H1 (cell line): ENCODE results near the gene EPHA2. TPM values are rescaled to one million over a fixed set of nuclear protein-coding genes. Genes with fewer than 3 reads are reported as not detected.

ENCODE experiments used
- CTCF ChIA-PET: fragments of 300-600 bp; sonication (Branson Sonifier 250); formaldehyde crosslinking; loops from one replicate; lab custom pipeline; 2021; ENCODE audit not compliant: partially characterized antibody; lab: Charles Lee
- POLR2A ChIA-PET: fragments of 300-600 bp; sonication (Branson Sonifier 250); formaldehyde crosslinking; loops from one replicate; lab custom pipeline; 2021; ENCODE audit warnings: inconsistent platforms; ENCODE audit not compliant: partially characterized antibody; lab: Charles Lee
- DNase-seq, 2 experiments: peaks; one replicate each; pipeline versions ENCODE4 v3.0.0 to v3.0.0-alpha.2; 2010 to 2022; ENCODE audit warnings: low spot score in 2 of 2, low read depth in 1 of 2, mixed read lengths in 1 of 2
- FAIRE-seq: peaks from 2 replicates; lab custom pipeline; 2011; peaks lifted over from hg19 to GRCh38; lab: Jason Lieb, UNC
- H2AFZ ChIP-seq: 2 replicates; pipeline ENCODE4 v1.8.1; 2012; ENCODE audit warnings: low read length, inconsistent platforms
- H2AK5ac ChIP-seq: 2 replicates; pipeline ENCODE4 v1.6.1; 2013; ENCODE audit warnings: low read depth, low read length
- H2BK120ac ChIP-seq: replicated peaks from 2 replicates; pipeline ENCODE3; 2013; ENCODE audit warnings: low read depth, low read length, inconsistent platforms
- H2BK12ac ChIP-seq: 2 replicates; pipeline ENCODE4 v1.6.1; 2013; ENCODE audit warnings: low read depth, low read length
- H2BK15ac ChIP-seq: 2 replicates; pipeline ENCODE4 v1.6.1; 2013; ENCODE audit warnings: low read length
- H2BK20ac ChIP-seq: 2 replicates; pipeline ENCODE4 v1.6.1; 2013; ENCODE audit warnings: low read length
- H2BK5ac ChIP-seq: 2 replicates; pipeline ENCODE4 v1.6.1; 2013; ENCODE audit warnings: low read depth, low read length
- H3K14ac ChIP-seq: 2 replicates; pipeline ENCODE4 v1.6.1; 2013; ENCODE audit warnings: inconsistent platforms; ENCODE audit not compliant: insufficient read length
- H3K18ac ChIP-seq: 2 replicates; pipeline ENCODE4 v1.6.1; 2013; ENCODE audit warnings: low read length; ENCODE audit errors: extremely low read depth
- H3K23ac ChIP-seq: 2 replicates; pipeline ENCODE4 v1.6.1; 2013; ENCODE audit warnings: inconsistent platforms; ENCODE audit not compliant: insufficient read length
- H3K23me2 ChIP-seq: 2 replicates; pipeline ENCODE4 v1.6.1; 2013; ENCODE audit warnings: low read depth, low read length
- H3K27ac ChIP-seq: 2 replicates; pipeline ENCODE4 v1.6.1; 2011; ENCODE audit warnings: low read depth, low read length, inconsistent platforms
- H3K27me3 ChIP-seq, 4 experiments: replicated peaks in 1 of 4; 1 replicate in 1 of 4; 2 replicates in 3 of 4; pipeline versions ENCODE4 v1.6.1 to v1.8.1; 2011 to 2013; ENCODE audit warnings: low read length in 3 of 4, mild to moderate bottlenecking in 3 of 4, inconsistent platforms in 2 of 4, mixed read lengths in 2 of 4, moderate library complexity in 1 of 4; ENCODE audit not compliant: control insufficient read depth in 3 of 4, insufficient read depth in 3 of 4; ENCODE audit errors: extremely low read depth in 1 of 4
- H3K36me3 ChIP-seq, 4 experiments: 2 replicates each; pipeline versions ENCODE4 v1.6.1 to v1.8.1; 2011 to 2013; ENCODE audit warnings: mild to moderate bottlenecking in 4 of 4, low read length in 3 of 4, moderate library complexity in 2 of 4, control low read depth in 1 of 4, inconsistent platforms in 1 of 4; ENCODE audit not compliant: insufficient read depth in 4 of 4, control insufficient read depth in 2 of 4
- H3K4ac ChIP-seq: replicated peaks from 2 replicates; pipeline ENCODE3; 2013; ENCODE audit warnings: low read length, low read depth, mixed read lengths, inconsistent platforms; ENCODE audit not compliant: insufficient read length
- H3K4me1 ChIP-seq, 4 experiments: replicated peaks in 1 of 4; 1 replicate in 1 of 4; 2 replicates in 3 of 4; pipeline versions ENCODE4 v1.6.1 to v1.8.1; 2011 to 2013; ENCODE audit warnings: low read length in 3 of 4, inconsistent platforms in 2 of 4, mixed read lengths in 1 of 4; ENCODE audit not compliant: insufficient read depth in 4 of 4, control insufficient read depth in 3 of 4
- H3K4me2 ChIP-seq, 2 experiments: 2 replicates each; pipeline versions ENCODE4 v1.6.1 to v1.8.1; 2011 to 2013; ENCODE audit warnings: low read depth in 2 of 2, low read length in 2 of 2, control low read depth in 1 of 2, inconsistent platforms in 1 of 2, mild to moderate bottlenecking in 1 of 2; ENCODE audit not compliant: insufficient read depth in 1 of 2
- H3K4me3 ChIP-seq, 4 experiments: fragments of 200-600, 300-600 bp in 1 of 4; sonication (generic), shearing (Covaris generic), sonication (Bioruptor Twin) in 1 of 4; 2 replicates each; pipeline versions ENCODE4 v1.5.1 to v1.8.1; 2011 to 2016; ENCODE audit warnings: low read length in 4 of 4, low read depth in 3 of 4, control low read depth in 2 of 4, inconsistent platforms in 2 of 4, mild to moderate bottlenecking in 2 of 4, mixed read lengths in 1 of 4, moderate library complexity in 1 of 4; ENCODE audit not compliant: insufficient read depth in 2 of 4; ENCODE audit errors: extremely low read depth in 1 of 4
- H3K56ac ChIP-seq: replicated peaks from 2 replicates; pipeline ENCODE3; 2013; ENCODE audit warnings: low read depth, mild to moderate bottlenecking, mixed read lengths, low read length, inconsistent platforms; ENCODE audit not compliant: insufficient read length
- H3K79me1 ChIP-seq: 2 replicates; pipeline ENCODE4 v1.6.1; 2013; ENCODE audit warnings: low read depth, low read length, control low read depth
- H3K79me2 ChIP-seq, 2 experiments: 2 replicates each; pipeline versions ENCODE4 v1.6.1 to v1.8.1; 2012 to 2013; ENCODE audit warnings: low read length in 2 of 2, mild to moderate bottlenecking in 2 of 2, inconsistent platforms in 1 of 2; ENCODE audit not compliant: insufficient read depth in 2 of 2, control insufficient read depth in 1 of 2
- H3K9ac ChIP-seq, 4 experiments: replicated peaks in 1 of 4; 1 replicate in 1 of 4; 2 replicates in 3 of 4; pipeline versions ENCODE4 v1.6.1 to v1.8.1; 2011 to 2013; ENCODE audit warnings: low read depth in 3 of 4, low read length in 3 of 4, control low read depth in 2 of 4, mild to moderate bottlenecking in 2 of 4, moderate library complexity in 2 of 4, inconsistent platforms in 1 of 4; ENCODE audit errors: extremely low read depth in 1 of 4
- H3K9me3 ChIP-seq, 2 experiments: 2 replicates each; pipeline versions ENCODE4 v1.6.1 to v1.8.1; 2012 to 2013; ENCODE audit warnings: mild to moderate bottlenecking in 2 of 2, moderate library complexity in 2 of 2, control low read depth in 1 of 2, inconsistent platforms in 1 of 2, low read depth in 1 of 2, low read length in 1 of 2, mixed read lengths in 1 of 2; ENCODE audit not compliant: insufficient read depth in 2 of 2
- H4K20me1 ChIP-seq, 2 experiments: replicated peaks in 1 of 2; 2 replicates each; pipeline versions ENCODE3 to v1.8.1; 2011 to 2013; ENCODE audit warnings: inconsistent platforms in 2 of 2, low read length in 2 of 2, mild to moderate bottlenecking in 1 of 2; ENCODE audit not compliant: insufficient read depth in 2 of 2, control insufficient read depth in 1 of 2
- H4K5ac ChIP-seq: 2 replicates; pipeline ENCODE4 v1.6.1; 2013; ENCODE audit warnings: low read length, low read depth, mixed read lengths, inconsistent platforms; ENCODE audit not compliant: insufficient read length
- H4K8ac ChIP-seq: 2 replicates; pipeline ENCODE4 v1.8.0; 2013; ENCODE audit warnings: mild to moderate bottlenecking, moderate library complexity, low read length, inconsistent platforms; ENCODE audit not compliant: insufficient read depth; ENCODE audit errors: extremely low read depth
- H4K91ac ChIP-seq: replicated peaks from 2 replicates; pipeline ENCODE3; 2013; ENCODE audit warnings: low read length, mixed read lengths, inconsistent platforms; ENCODE audit not compliant: insufficient read length
- ASH2L ChIP-seq: fragments of 200-600, 300-600 bp; sonication (generic); IDR thresholded peaks from one replicate; pipeline ENCODE4 v1.7.1; 2017; ENCODE audit warnings: low read length
- KDM1A ChIP-seq: fragments of 200-600, 300-600 bp; sonication (generic); IDR thresholded peaks from 2 replicates; pipeline ENCODE4 v1.7.1; 2016; ENCODE audit warnings: mild to moderate bottlenecking, low read length, borderline replicate concordance
- WGBS, 2 experiments: shearing (Covaris generic) in 1 of 2; methylation state at CpG; one replicate each; pipeline versions ENCODE4 v1.1.6 to v1.1.7; 2013 to 2015; ENCODE audit warnings: low lambda C conversion rate in 2 of 2, mixed read lengths in 2 of 2, inconsistent platforms in 1 of 2, low coverage in 1 of 2, missing lambda C conversion rate in 1 of 2; ENCODE audit not compliant: insufficient replicate concordance in 2 of 2, insufficient coverage in 1 of 2, insufficient read length in 1 of 2; ENCODE audit errors: extremely low coverage in 1 of 2, missing lambda C conversion rate in 1 of 2; 5-methylcytosine and 5-hydroxymethylcytosine counted together
- polyA plus RNA-seq, 7 experiments: library from polyadenylated mRNA; depleted of rRNA in 3 of 7; stranded (reverse) in 5 of 7; unstranded in 2 of 7; fragments of >200 nt in 5 of 7; fragments of 200-250 nt in 2 of 7; gene quantifications; 1 replicate in 5 of 7; 2 replicates in 1 of 7; 4 replicates in 1 of 7; pipeline versions ENCODE4 v1.2.1 to v1.2.3, GENCODE V29; 2011 to 2013; ENCODE audit warnings: missing spikeins in 2 of 7, mixed read lengths in 2 of 7
- total RNA-seq: library from RNA; stranded (reverse); fragmentation: NEBNext Ultra II Directional; extraction: Animal tissue kit (Norgen Biotek cat#: 25700); gene quantifications from 2 replicates; pipeline ENCODE4 v1.2.1, GENCODE V29; 2021

The EPHA2 gene
- total and polyA plus RNA-seq, 2 of the 8 experiments (the other 6 are each of a cell fraction or from before 2014, with no cell fraction given), result 26.8 to 33.6 TPM

- DNase-seq, result peak in 1 of 2 experiments; percentile 45
- H2AFZ ChIP-seq, result no peak overlapping the region
- POLR2A ChIA-PET, result interaction anchor here (0.7 to 9.1 kb wide), 10 partner anchors 11 to 187 kb away, joined by 3 to 104 read pairs (median 4); partner anchors contain the start of genes EPHA2 and FBXO42
- TF ChIP-seq ASH2L (no peak), KDM1A (0 out of 2 replicates have a peak, but pooled peaks have one; percentile 31)
- H2BK5ac ChIP-seq, result peak overlapping the region; percentile 31
- no peak overlapping the region for H3K9ac ChIP-seq
- no peak overlapping the region for H3K27ac ChIP-seq
- peak overlapping the region; percentile 57 for H3K18ac ChIP-seq
- H3K4me2 ChIP-seq, result 0 out of 4 replicates have a peak overlapping the region, but pooled peaks of 1 of the 2 experiments have one; percentile 28
- H3K23me2 ChIP-seq, result peaks cover 4% of the 10 kb centered on the region; the same call in 1 of the 2 replicates
- H3K79me2 ChIP-seq, result no peaks in the 10 kb centered on the region
- no peaks in the 10 kb centered on the region for H3K36me3 ChIP-seq
- no peak overlapping the region for H4K5ac ChIP-seq
- no peak overlapping the region for H3K4ac ChIP-seq
- no peaks in the 10 kb centered on the region for H3K79me1 ChIP-seq
- H3K4me1 ChIP-seq, result peaks cover 8 to 25% (median 11%) of the 10 kb centered on the region in 4 experiments
- CTCF ChIA-PET, result interaction anchor here (0.8 to 6.8 kb wide), 8 partner anchors 11 to 132 kb away, joined by 3 to 70 read pairs (median 6); partner anchors contain the start of gene EPHA2
- H3K4me3 ChIP-seq, result no peak overlapping the region
- no peak overlapping the region for H3K56ac ChIP-seq
- peak overlapping the region; percentile 86; the same call in 1 of the 2 replicates for H2BK12ac ChIP-seq
- H2BK20ac ChIP-seq, result 0 out of 2 replicates have a peak overlapping the region, but pooled peaks have one; percentile 27
- H4K8ac ChIP-seq, result no peak overlapping the region
- H3K23ac ChIP-seq, result no peak overlapping the region
- H4K91ac ChIP-seq, result peak overlapping the region; percentile 46
- 73% methylated on average over 17 of the region's 17 CpGs; no CpG with 5 or more reads in 1 of the 2 experiments for WGBS, 2 experiments
- no peaks in the 10 kb centered on the region for H3K9me3 ChIP-seq
- no peaks in the 10 kb centered on the region for H4K20me1 ChIP-seq
- no peaks in the 10 kb centered on the region; a peak in 1 of 7 replicates for H3K27me3 ChIP-seq
- H2AK5ac ChIP-seq, result peak overlapping the region; percentile 89; the same call in 1 of the 2 replicates
- peak overlapping the region; percentile 34; the same call in 1 of the 2 replicates for H2BK15ac ChIP-seq
- no peak overlapping the region for H2BK120ac ChIP-seq
- FAIRE-seq, result no peak
- no peak overlapping the region for H3K14ac ChIP-seq
These were observed 8.6 kb upstream of the EPHA2 start for GRCh38 chr1:16164213-16165072.
